ENCODE data around the gene STARD7. TPM values are rescaled to one million over a fixed set of nuclear protein-coding genes. Genes with fewer than 3 reads are reported as not detected.

The STARD7 gene
- total and polyA plus RNA-seq, 2 of the 13 experiments (the other 11 are each of a cell fraction or from before 2014, with no cell fraction given): 88.2 to 300 TPM

GRCh38 chr2:96213379-96213778, 4.8 kb upstream of the STARD7 start:
- Histone ChIP-seq H3K27ac (ENCODE audit: extremely low read length, insufficient read depth, low read length) (no peak overlapping the region), H3K4me3 (replicated peaks in 1 of 3; ENCODE audit: insufficient read depth in 1 of 3, low read depth in 2 of 3, low read length in 3 of 3) (no peak overlapping the region), H3K79me2 (ENCODE audit: insufficient read depth, low read length) (peaks cover 17% of the 10 kb centered on the region), H4K20me1 (ENCODE audit: insufficient read depth, low read length) (no peaks in the 10 kb centered on the region), H3K9ac (ENCODE audit: insufficient read depth, low read depth, low read length) (no peak overlapping the region), H3K4me2 (ENCODE audit: low read depth, low read length) (no peak overlapping the region), H2AFZ (ENCODE audit: low read length) (no peak overlapping the region), H3K9me3 (ENCODE audit: low read length) (no peaks in the 10 kb centered on the region), H3K27me3 (ENCODE audit: control insufficient read depth in 1 of 2, insufficient read depth in 2 of 2, low read length in 2 of 2) (no peaks in the 10 kb centered on the region), H3K36me3 (replicated peaks in 1 of 2; ENCODE audit: control insufficient read depth in 1 of 2, insufficient read depth in 2 of 2, low read length in 2 of 2) (peaks cover 0 to 5% of the 10 kb centered on the region in 2 experiments; a peak in 2 of 5 replicates), H3K4me1 (ENCODE audit: insufficient read depth, low read length) (peaks cover 22% of the 10 kb centered on the region)
- 96% methylated on average over 12 of the region's 12 CpGs for WGBS (ENCODE audit: low lambda C conversion rate)
- intact Hi-C loops (cut with micrococcal nuclease; ENCODE audit: unreplicated experiment): no loop called here
- ChIA-PET POLR2A (no interaction called here), CTCF (ENCODE audit: low intra/inter-chr PET ratio, low total read pairs) (no interaction called here)
- no TSS peak for BruUV-seq (replicated peaks)
- ATAC-seq (no peak), DNase-seq (ENCODE audit: low spot score) (no peak), FAIRE-seq (no peak)
- no peak for TF ChIP-seq MXI1 (IDR thresholded peaks at IDR 0.05; ENCODE audit: borderline replicate concordance, low read depth, low read length)
- TF ChIP-seq CTCF (CRISPR knock-in tag; IDR thresholded peaks at IDR 0.05): 0 out of 2 replicates have a peak, but pooled peaks have one; percentile 12
- in situ Hi-C loops (cut with HindIII; ENCODE audit: extremely low pct_ligation_motif_present, low pct_unique_long_range_greater_than_20kb): no loop called here

GRCh38 chr2:96212339-96212738, 3.7 kb upstream of the STARD7 start:
- Histone ChIP-seq H3K4me3 (replicated peaks in 1 of 3; ENCODE audit: insufficient read depth in 1 of 3, low read depth in 2 of 3, low read length in 3 of 3) (no peak overlapping the region), H2AFZ (ENCODE audit: low read length) (no peak overlapping the region), H3K4me2 (ENCODE audit: low read depth, low read length) (no peak overlapping the region), H3K9me3 (ENCODE audit: low read length) (no peaks in the 10 kb centered on the region), H3K79me2 (ENCODE audit: insufficient read depth, low read length) (peaks cover 25% of the 10 kb centered on the region), H3K36me3 (replicated peaks in 1 of 2; ENCODE audit: control insufficient read depth in 1 of 2, insufficient read depth in 2 of 2, low read length in 2 of 2) (peaks cover 0 to 5% of the 10 kb centered on the region in 2 experiments; a peak in 1 of 5 replicates), H3K9ac (ENCODE audit: insufficient read depth, low read depth, low read length) (no peak overlapping the region), H3K27me3 (ENCODE audit: control insufficient read depth in 1 of 2, insufficient read depth in 2 of 2, low read length in 2 of 2) (no peaks in the 10 kb centered on the region; a peak in 1 of 5 replicates), H3K27ac (ENCODE audit: extremely low read length, insufficient read depth, low read length) (no peak overlapping the region), H3K4me1 (ENCODE audit: insufficient read depth, low read length) (peaks cover 24% of the 10 kb centered on the region), H4K20me1 (ENCODE audit: insufficient read depth, low read length) (peaks cover 8% of the 10 kb centered on the region)
- FAIRE-seq (no peak), ATAC-seq (no peak), DNase-seq (ENCODE audit: low spot score) (no peak)
- in situ Hi-C loops (cut with HindIII; ENCODE audit: extremely low pct_ligation_motif_present, low pct_unique_long_range_greater_than_20kb) (no loop called here), intact Hi-C loops (cut with micrococcal nuclease; ENCODE audit: unreplicated experiment) (no loop called here)
- 94% methylated on average over 4 of the region's 4 CpGs for WGBS (ENCODE audit: low lambda C conversion rate)
- ChIA-PET POLR2A (no interaction called here), CTCF (ENCODE audit: low intra/inter-chr PET ratio, low total read pairs) (no interaction called here)
- TF ChIP-seq ZSCAN20 (CRISPR knock-in tag; IDR thresholded peaks at IDR 0.05; ENCODE audit: borderline replicate concordance) (no peak), ZNF616 (CRISPR knock-in tag; IDR thresholded peaks at IDR 0.05; ENCODE audit: low read depth) (no peak), MAFK (conservative IDR thresholded peaks at IDR 0.05 in 1 of 2, IDR thresholded peaks at IDR 0.05 in 1 of 2; ENCODE audit: low read length in 2 of 2) (peak; percentile 93 to 97), MAFF (IDR thresholded peaks at IDR 0.05; ENCODE audit: low read depth, low read length) (peak; percentile 95), ZNF383 (CRISPR knock-in tag; IDR thresholded peaks at IDR 0.05; ENCODE audit: borderline replicate concordance) (no peak), ZNF619 (CRISPR knock-in tag; IDR thresholded peaks at IDR 0.05) (no peak)
- BruUV-seq (replicated peaks): no TSS peak
